GM19328 (cell line): Measurements from ENCODE around the gene DOK3.

Source experiments
- ATAC-seq: cut with Tn5 transposase; IDR thresholded peaks from one replicate; pipeline ENCODE4 v1.9.1; 2021; ENCODE audit warnings: mild to moderate bottlenecking, moderate library complexity; ENCODE audit not compliant: unreplicated experiment

The DOK3 gene

GRCh38 chr5:177452688-177453638 is 56.7 kb downstream of the DOK3 start:
- no peak for ATAC-seq
